HG03103 (cell line): Measurements from ENCODE around the gene PCCA.

ENCODE experiments used
- ATAC-seq: cut with Tn5 transposase; IDR thresholded peaks from one replicate; pipeline ENCODE4 v1.9.1; 2021; ENCODE audit warnings: low read depth; ENCODE audit not compliant: unreplicated experiment

The PCCA gene

GRCh38 chr13:100534147-100534843 is 445.4 kb downstream of the PCCA start:
- no peak for ATAC-seq

- no peak for ATAC-seq
Observed at GRCh38 chr13:100534911-100535310, 446.0 kb downstream of the PCCA start.

GRCh38 chr13:100535426-100536135 is 446.7 kb downstream of the PCCA start:
- ATAC-seq = no peak

GRCh38 chr13:100536643-100537180 is 447.8 kb downstream of the PCCA start:
- ATAC-seq = no peak

- ATAC-seq = no peak
Observed at GRCh38 chr13:100537486-100537885, 448.6 kb downstream of the PCCA start.

GRCh38 chr13:100537951-100538462 is 449.1 kb downstream of the PCCA start:
- no peak for ATAC-seq

- ATAC-seq = no peak
Observed at GRCh38 chr13:100540621-100541020, 451.7 kb downstream of the PCCA start.

- ATAC-seq = no peak
Observed at GRCh38 chr13:100541897-100542825, 453.3 kb downstream of the PCCA start.

GRCh38 chr13:100542826-100543156 is 453.9 kb downstream of the PCCA start:
- ATAC-seq = peak; percentile 85

- ATAC-seq = no peak
Observed at GRCh38 chr13:100543872-100544602, 455.1 kb downstream of the PCCA start.

- no peak for ATAC-seq
Observed at GRCh38 chr13:100544866-100545683, 456.2 kb downstream of the PCCA start.

- no peak for ATAC-seq
Observed at GRCh38 chr13:100545684-100546061, 456.8 kb downstream of the PCCA start.

- no peak for ATAC-seq
Observed at GRCh38 chr13:100546713-100547405, 458.0 kb downstream of the PCCA start.

GRCh38 chr13:100547791-100548201 is 458.9 kb downstream of the PCCA start:
- ATAC-seq = no peak

- no peak for ATAC-seq
Observed at GRCh38 chr13:100549316-100549715, 460.4 kb downstream of the PCCA start.

- no peak for ATAC-seq
Observed at GRCh38 chr13:100552755-100553154, 463.9 kb downstream of the PCCA start.

GRCh38 chr13:100559886-100560285 is 471.0 kb downstream of the PCCA start:
- ATAC-seq = no peak

- no peak for ATAC-seq
Observed at GRCh38 chr13:100560498-100561157, 471.7 kb downstream of the PCCA start.
